GM19240 (cell line): ENCODE measurements around the gene PPP2R2C.

Experiments used
- DNase-seq: peaks from one replicate; pipeline ENCODE4 v3.0.0; 2011; ENCODE audit warnings: low spot score; ENCODE audit not compliant: insufficient read length

Gene PPP2R2C

GRCh38 chr4:6472387-6473263 lies at the start of gene PPP2R2C:
Gene PPP2R2C, minus strand, starts transcription at chr4:6472614. Its CDS starts 385 bp downstream, at chr4:6472229.
- no peak for DNase-seq

DNA sequence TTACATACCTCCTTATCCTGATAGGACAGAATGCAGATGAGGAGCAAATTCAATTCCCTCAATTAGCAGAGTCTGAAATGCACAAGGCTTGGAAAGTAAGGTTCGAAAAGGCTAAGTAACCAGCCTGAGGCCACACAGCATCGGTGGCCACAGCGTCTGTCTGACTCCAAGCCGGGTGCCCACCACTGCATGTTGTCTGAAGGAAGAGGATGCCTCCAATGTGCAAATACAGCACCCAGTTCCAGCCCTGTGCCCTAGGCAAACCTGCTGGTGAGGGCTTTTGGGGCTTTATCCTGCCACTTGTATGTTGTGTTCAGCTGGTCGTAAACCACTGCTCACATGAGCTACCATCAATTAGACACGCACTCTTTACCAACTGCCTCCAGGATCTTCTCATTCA lies 48.6 kb upstream of the PPP2R2C start:
- DNase-seq, result no peak

- DNase-seq, result no peak
Observed at GRCh38 chr4:6520051-6520636, 47.7 kb upstream of the PPP2R2C start.

DNA sequence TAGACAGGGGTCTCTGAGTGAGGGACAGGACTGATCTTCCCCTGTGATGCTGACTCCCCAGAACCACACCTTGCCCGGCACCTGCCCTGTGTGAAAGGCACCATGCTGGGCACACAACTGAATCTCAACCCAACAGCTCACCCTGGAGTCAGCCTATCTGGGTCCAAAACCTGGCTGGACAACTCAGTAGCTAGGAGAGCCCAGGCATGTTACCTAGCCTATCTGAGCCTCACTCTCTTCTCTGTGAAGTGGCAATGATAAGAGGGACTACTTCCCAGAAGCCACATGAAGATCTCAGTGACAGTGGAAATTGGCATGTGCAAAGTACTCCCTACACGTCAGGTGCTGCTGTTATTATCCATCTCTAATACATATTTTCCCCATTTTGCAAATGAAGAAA lies 44.8 kb upstream of the PPP2R2C start:
- DNase-seq, result no peak

DNA sequence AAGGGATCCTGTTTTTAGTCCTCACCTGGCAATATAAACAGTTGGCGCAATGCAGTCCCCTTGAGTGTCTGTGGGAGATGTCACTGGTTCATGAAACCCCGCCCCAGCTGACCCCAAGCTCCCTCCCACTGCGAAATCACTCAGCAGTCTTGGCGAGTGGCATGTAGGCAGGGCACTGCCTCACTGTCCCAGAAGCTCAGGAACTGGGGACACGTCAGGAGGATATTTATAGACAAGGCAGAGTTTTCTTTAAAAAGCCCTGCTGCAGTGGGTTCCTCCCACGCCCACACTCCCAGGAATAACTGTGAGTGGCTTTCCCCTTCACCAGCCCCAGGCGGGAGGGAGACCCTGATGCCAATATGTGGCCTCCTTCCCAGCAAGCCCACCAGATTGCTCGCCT lies 44.3 kb upstream of the PPP2R2C start:
- DNase-seq, result no peak

DNA sequence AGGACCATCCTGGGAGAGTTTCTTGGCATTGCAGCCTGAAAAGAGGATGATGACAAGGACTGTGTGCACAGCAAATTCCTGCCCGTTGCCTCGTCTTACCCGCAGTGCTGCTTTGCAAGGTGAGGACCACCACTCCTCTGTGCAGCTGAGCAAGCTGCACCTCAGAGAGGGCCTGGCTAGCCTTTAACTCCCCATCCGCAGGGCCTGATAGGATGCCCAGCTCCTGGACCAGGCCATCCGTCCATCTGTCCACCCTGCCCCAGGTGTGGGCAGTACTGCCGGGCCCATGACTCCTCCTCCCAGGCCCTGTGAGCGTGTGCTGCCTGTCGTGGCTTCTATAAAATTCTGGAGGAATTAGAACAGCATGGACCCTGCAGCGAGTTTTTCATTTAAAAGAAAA lies 43.9 kb upstream of the PPP2R2C start:
- no peak for DNase-seq

- no peak for DNase-seq
Observed at GRCh38 chr4:6513678-6514077, 41.3 kb upstream of the PPP2R2C start.

- no peak for DNase-seq
Observed at GRCh38 chr4:6509587-6509986, 37.2 kb upstream of the PPP2R2C start.

DNA sequence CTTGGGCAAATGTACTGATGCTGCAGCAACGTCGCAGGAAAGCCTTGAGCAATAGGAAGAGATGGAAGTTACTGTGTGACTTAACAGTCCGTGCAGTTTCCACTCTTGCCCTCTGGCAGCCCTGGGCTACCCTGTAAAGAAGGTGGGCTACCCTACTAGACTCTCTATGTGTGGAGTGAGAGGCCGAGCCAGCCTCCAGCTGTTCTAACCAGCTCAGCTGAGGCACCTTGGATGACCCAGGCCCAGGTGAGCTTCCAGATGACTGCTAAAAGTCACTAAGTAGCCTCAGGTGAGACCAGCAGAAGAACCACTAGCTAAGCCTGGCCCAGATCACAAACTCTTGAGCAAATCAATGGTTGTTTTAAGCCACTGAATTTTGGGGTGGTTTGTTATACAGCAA lies 34.9 kb upstream of the PPP2R2C start:
- no peak for DNase-seq

DNA sequence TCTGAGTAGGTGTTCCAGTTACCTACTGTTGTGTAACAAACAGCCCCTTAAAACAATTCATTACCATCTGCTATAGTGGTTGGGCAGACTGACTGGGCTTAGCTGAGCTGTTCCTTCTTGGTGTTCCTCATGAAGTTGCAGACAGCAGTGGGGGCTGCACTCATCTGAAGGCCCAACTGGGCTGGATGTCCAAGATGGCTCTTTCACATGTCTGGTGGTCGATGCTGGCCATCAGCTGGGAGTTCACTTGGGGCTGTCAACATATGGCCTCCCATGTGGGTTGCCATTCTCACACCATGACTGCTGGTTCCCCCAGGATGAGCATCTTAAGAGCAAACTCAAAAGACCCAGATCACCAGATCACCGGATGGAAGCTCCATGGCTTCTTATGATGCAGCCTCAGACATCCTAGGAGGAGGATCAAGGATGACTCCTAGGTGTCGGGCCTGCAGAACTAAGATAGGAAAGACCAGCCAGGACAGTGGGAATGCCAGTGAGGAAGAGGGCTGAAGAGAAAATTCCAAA lies 34.3 kb upstream of the PPP2R2C start:
- DNase-seq, result no peak

- DNase-seq, result no peak
Observed at GRCh38 chr4:6504900-6505496, 32.6 kb upstream of the PPP2R2C start.

DNA sequence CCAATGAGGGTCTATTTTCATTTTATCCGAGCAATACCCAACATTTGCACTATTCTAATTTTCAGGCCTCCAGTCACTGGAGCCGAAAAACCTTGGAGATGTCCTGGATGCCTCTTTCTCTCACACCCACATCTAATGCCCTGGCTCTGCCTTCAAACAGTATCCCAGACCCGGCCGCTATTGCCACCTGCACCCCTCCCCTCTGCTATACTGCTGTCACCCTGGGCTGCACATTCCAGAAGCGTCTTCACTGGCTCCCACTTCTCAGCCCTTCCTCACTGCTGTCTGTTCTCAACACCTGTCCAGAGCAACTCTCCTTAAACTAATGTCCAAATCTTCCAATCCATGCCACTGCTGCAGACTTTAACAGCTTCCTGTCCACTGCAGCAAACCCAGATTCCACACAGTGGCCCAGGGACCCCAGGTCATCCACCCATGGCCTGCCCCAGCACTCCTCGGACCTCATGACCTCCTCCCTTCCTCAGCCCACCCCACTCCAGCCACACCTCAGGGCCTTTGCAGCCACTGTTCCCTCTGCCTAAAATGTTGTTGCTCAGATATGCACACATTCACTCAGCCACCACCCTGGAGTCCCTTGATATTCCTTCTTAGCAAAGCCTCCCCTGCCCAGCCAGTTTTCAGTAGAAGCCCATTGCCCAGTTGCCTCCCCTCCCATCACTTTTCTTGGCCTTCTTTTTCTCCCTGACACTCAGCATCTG lies 30.5 kb upstream of the PPP2R2C start:
- DNase-seq, result no peak

GRCh38 chr4:6502147-6502546 lies 29.7 kb upstream of the PPP2R2C start:
- no peak for DNase-seq

DNA sequence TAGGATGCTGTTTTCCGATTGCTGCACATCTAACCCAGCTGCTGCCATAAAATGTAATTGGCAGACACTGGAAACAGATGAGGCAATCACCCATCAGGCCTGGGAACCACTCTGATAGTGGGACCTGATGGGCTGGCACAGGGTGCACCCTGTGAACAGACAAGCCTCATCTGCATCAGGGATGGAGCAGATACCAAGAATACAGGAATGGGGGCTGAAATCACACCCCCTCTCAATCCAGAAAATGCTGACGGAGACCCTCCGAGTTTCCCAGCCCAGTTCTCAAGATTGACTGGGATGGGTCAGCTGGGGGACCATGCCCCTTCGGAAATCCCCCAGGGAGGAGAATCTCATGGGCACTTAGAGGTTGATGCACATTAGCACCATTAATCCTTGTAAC lies 28.8 kb upstream of the PPP2R2C start:
- DNase-seq, result no peak

DNA sequence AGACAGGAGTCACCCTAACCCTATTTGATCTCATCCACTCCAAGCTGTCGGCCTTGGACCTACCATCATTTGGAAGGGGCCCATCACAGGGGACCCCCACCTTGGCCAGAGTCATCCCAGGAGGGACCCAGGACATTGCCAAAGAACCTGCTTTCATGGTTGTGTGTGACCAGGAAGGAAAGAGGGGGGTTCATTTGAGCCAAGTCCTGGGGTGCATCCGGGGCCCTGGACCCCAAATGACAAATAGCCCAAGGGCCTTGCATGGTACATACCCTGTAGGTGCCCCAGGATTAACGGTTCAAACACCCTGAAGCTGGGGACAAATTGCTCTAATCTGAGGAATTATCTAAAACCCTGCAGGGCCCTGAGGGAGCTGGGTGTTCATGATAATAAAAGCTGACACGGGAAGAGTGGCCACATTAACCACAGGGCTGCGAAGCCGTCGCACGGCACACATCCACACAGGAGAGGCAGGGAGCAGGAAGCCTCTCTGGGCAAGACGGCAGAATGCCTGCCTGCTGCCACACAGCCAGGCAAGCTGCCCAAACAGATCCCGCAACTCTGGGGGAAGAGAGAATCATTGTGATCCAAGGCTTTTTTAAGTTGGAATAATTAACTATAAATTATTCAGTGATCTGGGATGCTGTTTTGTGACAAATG lies 28.2 kb upstream of the PPP2R2C start:
- no peak for DNase-seq

DNA sequence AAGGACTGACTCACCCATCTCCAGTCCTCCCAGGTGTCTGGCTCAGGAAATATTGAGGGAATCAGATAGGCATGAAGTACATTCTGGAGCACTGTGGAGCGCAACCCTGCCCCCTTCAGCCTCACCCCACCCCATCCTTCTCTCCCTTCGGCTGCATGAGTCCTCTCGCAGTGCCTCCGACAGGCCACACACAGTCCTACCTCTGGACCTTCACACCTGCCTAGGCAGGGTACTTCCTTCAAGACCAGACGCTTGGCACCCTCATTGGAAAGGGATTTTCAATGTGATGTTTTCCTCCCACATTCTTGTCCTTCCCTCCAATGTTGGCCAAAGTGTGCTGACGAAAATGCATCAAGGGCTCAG lies 26.8 kb upstream of the PPP2R2C start:
- no peak for DNase-seq

- no peak for DNase-seq
Observed at GRCh38 chr4:6498511-6499237, 26.3 kb upstream of the PPP2R2C start.

DNA sequence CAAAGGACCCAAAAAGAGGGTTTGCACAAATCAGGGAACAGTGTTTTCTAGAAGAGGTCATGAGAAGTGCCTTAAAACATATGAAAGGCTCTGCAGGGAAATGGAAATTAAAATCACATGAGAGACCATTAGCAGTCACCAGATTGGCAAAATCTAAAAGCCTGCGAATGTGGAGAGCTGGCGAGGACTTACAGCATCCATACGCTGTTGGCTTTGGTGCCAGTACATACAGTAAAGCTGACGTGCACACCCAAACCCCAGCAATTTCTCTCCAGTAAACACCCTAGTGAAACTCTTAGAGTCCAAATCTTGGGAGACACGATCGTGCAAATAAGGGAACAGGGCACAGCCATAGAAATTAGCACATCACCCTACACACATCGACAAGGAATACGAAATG lies 25.4 kb upstream of the PPP2R2C start:
- no peak for DNase-seq

DNA sequence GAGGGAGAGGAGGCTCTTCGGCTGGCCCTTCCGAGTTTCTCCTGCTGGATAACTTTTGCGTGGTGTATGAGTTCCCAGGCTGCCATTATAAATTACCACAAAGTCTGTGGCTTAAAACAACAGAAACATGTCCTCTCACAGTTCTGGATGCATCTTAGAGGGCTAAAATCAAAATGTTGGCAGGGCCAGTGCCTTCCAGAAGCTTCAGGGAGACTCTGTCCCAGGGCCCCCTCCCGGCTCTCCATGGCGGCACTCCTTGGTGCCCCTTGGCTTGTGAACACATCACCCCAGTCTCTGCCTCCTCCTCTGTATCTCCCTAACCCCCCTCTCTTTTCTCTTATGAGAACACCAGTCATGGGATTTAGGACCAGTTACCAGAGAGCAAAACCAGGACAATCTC lies 23.3 kb upstream of the PPP2R2C start:
- DNase-seq, result no peak

- DNase-seq, result no peak
Observed at GRCh38 chr4:6495296-6495590, 22.8 kb upstream of the PPP2R2C start.
